NCI-H146 (cell line): ENCODE measurements around the gene SLC39A10.
"Not testable (repeated sequence)": the region's sequence is repeated elsewhere in the genome, so short reads cannot be mapped to it uniquely, and the experiment has no call there.

ENCODE experiments used
- DNase-seq: peaks from one replicate; lab custom pipeline; 2025; lab: John Stamatoyannopoulos, UW

Gene SLC39A10

GRCh38 chr2:195646424-195646823 lies 10.6 kb upstream of the SLC39A10 start:
- no peak for DNase-seq

GRCh38 chr2:195647302-195647701 lies 9.7 kb upstream of the SLC39A10 start:
- DNase-seq: no peak

GRCh38 chr2:195648370-195648769 lies 8.7 kb upstream of the SLC39A10 start:
- DNase-seq: not testable (repeated sequence)

- DNase-seq: no peak
Measured at GRCh38 chr2:195648787-195649186, 8.2 kb upstream of the SLC39A10 start.

GRCh38 chr2:195649629-195650190 lies 7.3 kb upstream of the SLC39A10 start:
- no peak for DNase-seq

- DNase-seq: no peak
Measured at GRCh38 chr2:195651046-195651445, 6.0 kb upstream of the SLC39A10 start.

- no peak for DNase-seq
Measured at GRCh38 chr2:195652911-195653310, 4.1 kb upstream of the SLC39A10 start.

GRCh38 chr2:195656161-195656858 lies 716 bp upstream of the SLC39A10 start:
- DNase-seq: no peak

- DNase-seq: peak; percentile 64
Measured at GRCh38 chr2:195657634-195658540, 861 bp downstream of the SLC39A10 start.

GRCh38 chr2:195658541-195658890 lies 1.5 kb downstream of the SLC39A10 start:
- peak; percentile 51 for DNase-seq

- DNase-seq: no peak
Measured at GRCh38 chr2:195659114-195659513, 2.1 kb downstream of the SLC39A10 start.

- DNase-seq: peak; percentile 39
Measured at GRCh38 chr2:195659982-195660890, 3.2 kb downstream of the SLC39A10 start.

GRCh38 chr2:195662138-195662537 lies 5.1 kb downstream of the SLC39A10 start:
- no peak for DNase-seq

- DNase-seq: no peak
Measured at GRCh38 chr2:195663007-195663406, 6.0 kb downstream of the SLC39A10 start.

- no peak for DNase-seq
Measured at GRCh38 chr2:195664528-195664927, 7.5 kb downstream of the SLC39A10 start.

- DNase-seq: not testable (repeated sequence)
Measured at GRCh38 chr2:195665153-195665552, 8.1 kb downstream of the SLC39A10 start.

GRCh38 chr2:195666113-195666712 lies 9.2 kb downstream of the SLC39A10 start:
- DNase-seq: no peak

GRCh38 chr2:195667974-195668373 lies 10.9 kb downstream of the SLC39A10 start:
- DNase-seq: no peak

- DNase-seq: no peak
Measured at GRCh38 chr2:195670191-195670590, 13.2 kb downstream of the SLC39A10 start.

- no peak for DNase-seq
Measured at GRCh38 chr2:195671563-195671962, 14.5 kb downstream of the SLC39A10 start.

GRCh38 chr2:195672674-195673073 lies 15.6 kb downstream of the SLC39A10 start:
- DNase-seq: no peak
